ENCODE data around the gene NELL2.

GRCh38 chr12:44779766-44780165 lies 96.3 kb downstream of the NELL2 start:
- TF ChIP-seq CTCF (IDR thresholded peaks at IDR 0.05; ENCODE audit: low read depth, low read length, poor library complexity, severe bottlenecking): no peak
- no peak for TF ChIP-seq EZH2phosphoT487 (IDR thresholded peaks at IDR 0.05; ENCODE audit: borderline replicate concordance, low read length)

All from DOHH2 (cell line).